GM15510 (cell line): Measurements from ENCODE around the gene IGSF21.

Source experiments
- POLR2A ChIP-seq: IDR thresholded peaks from 3 replicates; pipeline ENCODE4 v1.6.1; 2011; ENCODE audit warnings: borderline replicate concordance; ENCODE audit not compliant: insufficient read length; ENCODE audit errors: extremely low read depth

The IGSF21 gene

GRCh38 chr1:18300376-18300775 is 192.8 kb downstream of the IGSF21 start:
- no peak for TF ChIP-seq POLR2A

GRCh38 chr1:18302788-18303413 is 195.3 kb downstream of the IGSF21 start:
- TF ChIP-seq POLR2A = no peak

- no peak for TF ChIP-seq POLR2A
Observed at GRCh38 chr1:18304151-18304869, 196.7 kb downstream of the IGSF21 start.

- TF ChIP-seq POLR2A = no peak
Observed at GRCh38 chr1:18305182-18305795, 197.7 kb downstream of the IGSF21 start.

- no peak for TF ChIP-seq POLR2A
Observed at GRCh38 chr1:18307329-18307898, 199.8 kb downstream of the IGSF21 start.

GRCh38 chr1:18309552-18310155 is 202.1 kb downstream of the IGSF21 start:
- TF ChIP-seq POLR2A = no peak

- no peak for TF ChIP-seq POLR2A
Observed at GRCh38 chr1:18312961-18313360, 205.4 kb downstream of the IGSF21 start.

- TF ChIP-seq POLR2A = no peak
Observed at GRCh38 chr1:18313523-18313922, 205.9 kb downstream of the IGSF21 start.

- no peak for TF ChIP-seq POLR2A
Observed at GRCh38 chr1:18314399-18314798, 206.8 kb downstream of the IGSF21 start.

- TF ChIP-seq POLR2A = no peak
Observed at GRCh38 chr1:18315449-18315848, 207.9 kb downstream of the IGSF21 start.

- no peak for TF ChIP-seq POLR2A
Observed at GRCh38 chr1:18316764-18317163, 209.2 kb downstream of the IGSF21 start.

GRCh38 chr1:18319099-18319498 is 211.5 kb downstream of the IGSF21 start:
- no peak for TF ChIP-seq POLR2A

- TF ChIP-seq POLR2A = no peak
Observed at GRCh38 chr1:18320051-18320450, 212.5 kb downstream of the IGSF21 start.

- TF ChIP-seq POLR2A = no peak
Observed at GRCh38 chr1:18322368-18323032, 214.9 kb downstream of the IGSF21 start.
